NCI-H2029 (cell line): ENCODE results near the gene SFXN3.

ENCODE experiments used
- DNase-seq: peaks from one replicate; lab custom pipeline; 2025; lab: John Stamatoyannopoulos, UW

Gene SFXN3

DNA sequence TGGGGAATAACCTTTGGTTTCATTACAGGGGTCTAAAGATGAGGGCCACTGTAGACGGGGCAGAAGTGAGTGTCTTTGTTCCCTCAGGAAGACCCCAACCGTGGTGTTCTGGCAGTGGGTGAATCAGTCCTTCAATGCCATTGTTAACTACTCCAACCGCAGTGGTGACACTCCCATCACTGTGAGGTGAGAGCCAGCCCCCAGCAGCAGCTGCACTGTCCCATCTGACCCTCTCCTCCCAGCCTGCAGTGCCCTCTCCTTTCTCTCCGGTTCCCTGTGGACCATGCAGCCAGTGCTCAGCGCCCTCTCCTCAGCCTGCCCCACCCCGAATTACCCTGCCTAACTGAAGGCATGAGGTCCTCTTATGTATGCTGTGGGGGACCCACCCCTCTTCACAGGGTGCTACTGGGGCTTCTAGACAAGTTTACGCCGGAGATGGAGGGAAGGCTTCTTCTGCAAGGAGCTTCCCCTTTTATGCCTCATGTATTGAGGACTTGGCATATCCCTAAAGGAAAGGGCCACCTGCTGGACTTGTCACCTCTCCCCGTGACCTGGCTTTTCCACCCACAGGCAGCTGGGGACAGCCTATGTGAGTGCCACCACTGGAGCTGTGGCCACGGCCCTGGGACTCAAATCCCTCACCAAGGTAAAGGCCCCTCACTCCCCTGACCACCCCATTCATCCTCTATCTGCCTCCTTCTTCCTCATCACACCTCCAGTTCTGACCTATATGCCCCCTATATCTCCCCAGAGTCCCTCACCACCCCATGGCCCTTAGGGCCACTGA is 5.1 kb downstream of the SFXN3 start:
- no peak for DNase-seq

DNA sequence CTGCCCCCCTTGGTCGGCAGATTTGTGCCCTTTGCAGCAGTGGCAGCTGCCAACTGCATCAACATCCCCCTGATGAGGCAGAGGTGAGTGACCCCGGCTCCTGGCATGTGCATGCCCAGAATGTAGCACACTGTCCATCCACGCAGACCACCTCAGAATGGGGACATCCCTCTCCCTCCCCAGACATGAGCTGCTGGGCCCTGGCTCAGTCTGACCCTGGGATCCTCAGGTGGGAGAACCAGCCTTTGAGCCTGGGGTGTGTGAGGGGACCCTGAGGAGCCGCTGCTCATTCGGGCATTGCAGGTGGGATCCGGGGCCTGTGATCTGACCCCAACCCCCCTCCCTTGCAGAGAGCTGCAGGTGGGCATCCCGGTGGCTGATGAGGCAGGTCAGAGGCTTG is 5.7 kb downstream of the SFXN3 start:
- no peak for DNase-seq

DNA sequence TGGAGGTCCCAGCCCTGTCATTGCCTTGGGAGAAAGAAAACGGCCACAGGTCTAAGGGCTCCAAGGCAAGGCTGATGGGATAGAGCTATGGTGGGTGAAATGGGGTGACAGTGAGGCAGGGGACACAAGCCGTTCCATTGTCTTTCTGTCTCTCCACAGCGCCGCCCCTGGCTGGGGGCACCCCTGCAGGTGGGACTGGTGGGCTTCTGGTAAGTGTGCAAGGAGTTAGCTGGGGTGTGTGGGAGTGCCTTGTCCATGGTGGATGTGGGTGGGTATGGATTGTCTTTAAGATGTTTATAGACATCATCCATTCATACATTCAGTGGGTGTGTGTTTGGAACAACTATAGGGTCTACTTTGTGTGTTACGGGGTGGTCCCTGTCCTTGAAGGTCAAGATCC is 7.5 kb downstream of the SFXN3 start:
- DNase-seq, result no peak

DNA sequence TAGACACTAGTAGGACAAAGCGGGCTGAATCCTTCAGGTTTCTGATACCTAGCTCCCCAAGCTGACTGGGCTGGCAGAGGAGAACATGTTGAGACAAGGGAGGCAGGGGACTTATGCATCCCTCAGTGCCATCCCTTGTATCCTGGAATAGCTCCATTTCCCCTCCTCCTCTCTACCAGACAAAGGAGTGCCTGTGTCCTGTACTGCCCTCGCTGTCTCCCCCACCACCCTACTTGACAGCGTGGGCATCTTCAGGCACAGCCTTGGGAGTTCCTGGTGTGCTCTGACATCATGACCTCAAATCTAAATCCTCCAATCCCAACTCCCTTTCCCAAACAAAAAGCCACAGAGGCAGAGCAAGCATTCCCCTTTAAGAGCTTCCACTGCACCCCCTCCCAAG is 9.0 kb downstream of the SFXN3 start:
- DNase-seq, result no peak

DNA sequence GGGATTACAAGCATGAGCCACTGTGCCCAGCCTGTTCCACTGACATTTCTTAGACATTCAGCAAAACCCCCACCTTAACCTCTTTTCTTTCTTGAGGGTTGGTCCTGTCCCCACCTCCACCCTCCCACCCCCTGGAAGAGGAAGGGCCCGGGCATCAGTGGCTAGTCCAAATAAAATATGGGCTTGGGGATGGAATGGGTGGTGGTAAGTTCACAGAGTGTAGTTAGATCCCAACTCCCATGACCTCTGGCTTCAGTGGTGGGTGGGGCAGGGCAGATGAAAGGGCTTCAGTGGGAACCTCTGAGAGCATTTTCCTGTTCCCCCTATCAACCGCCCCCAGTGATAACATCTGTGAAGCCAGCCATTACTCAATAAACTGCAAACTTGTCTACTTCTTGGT is 9.8 kb downstream of the SFXN3 start:
- no peak for DNase-seq

DNA sequence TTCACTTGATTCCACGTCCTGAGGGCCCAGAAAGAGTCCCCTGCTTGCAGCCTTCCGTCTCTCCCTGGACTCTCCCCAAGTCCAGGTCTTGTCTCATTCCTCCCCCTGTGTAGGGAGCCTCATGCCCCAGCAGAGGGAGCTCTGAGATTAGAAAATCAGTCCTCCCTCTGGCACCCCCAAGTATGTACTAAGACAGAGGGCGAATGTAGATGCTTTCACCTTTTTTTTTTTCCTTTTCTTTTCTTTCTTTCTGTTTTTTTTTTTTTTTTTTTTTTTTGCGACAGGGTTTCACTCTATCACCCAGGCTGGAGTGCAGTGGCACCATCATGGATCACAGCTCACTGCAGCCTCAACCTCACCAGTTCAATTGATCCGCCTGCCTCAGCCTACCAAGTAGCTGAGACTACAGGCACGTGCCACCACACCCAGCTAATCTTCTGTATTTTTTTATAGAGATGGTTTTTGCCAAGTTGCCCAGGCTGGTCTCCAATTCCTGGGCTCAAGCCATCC is 10.3 kb downstream of the SFXN3 start:
- peak; percentile 52 for DNase-seq

DNA sequence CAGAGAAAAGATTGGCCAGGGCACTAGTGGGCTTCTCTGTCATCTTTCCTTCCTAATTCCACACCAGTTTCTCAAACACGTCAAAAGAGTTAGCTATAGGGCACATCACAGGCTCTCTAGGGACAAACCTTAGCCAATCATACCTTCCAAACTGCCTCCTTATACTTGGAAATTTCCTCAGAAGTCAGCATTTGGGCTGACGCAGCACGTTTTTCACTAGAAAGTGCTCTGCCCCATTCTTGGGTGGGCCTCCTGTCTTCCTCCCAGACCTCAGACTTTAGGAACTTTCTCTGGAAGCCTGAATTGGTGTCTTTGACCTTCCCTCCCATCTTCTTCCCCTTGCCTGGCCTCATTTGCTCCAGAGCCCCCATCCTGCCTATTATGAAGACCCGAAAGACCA is 11.1 kb downstream of the SFXN3 start:
- no peak for DNase-seq

DNA sequence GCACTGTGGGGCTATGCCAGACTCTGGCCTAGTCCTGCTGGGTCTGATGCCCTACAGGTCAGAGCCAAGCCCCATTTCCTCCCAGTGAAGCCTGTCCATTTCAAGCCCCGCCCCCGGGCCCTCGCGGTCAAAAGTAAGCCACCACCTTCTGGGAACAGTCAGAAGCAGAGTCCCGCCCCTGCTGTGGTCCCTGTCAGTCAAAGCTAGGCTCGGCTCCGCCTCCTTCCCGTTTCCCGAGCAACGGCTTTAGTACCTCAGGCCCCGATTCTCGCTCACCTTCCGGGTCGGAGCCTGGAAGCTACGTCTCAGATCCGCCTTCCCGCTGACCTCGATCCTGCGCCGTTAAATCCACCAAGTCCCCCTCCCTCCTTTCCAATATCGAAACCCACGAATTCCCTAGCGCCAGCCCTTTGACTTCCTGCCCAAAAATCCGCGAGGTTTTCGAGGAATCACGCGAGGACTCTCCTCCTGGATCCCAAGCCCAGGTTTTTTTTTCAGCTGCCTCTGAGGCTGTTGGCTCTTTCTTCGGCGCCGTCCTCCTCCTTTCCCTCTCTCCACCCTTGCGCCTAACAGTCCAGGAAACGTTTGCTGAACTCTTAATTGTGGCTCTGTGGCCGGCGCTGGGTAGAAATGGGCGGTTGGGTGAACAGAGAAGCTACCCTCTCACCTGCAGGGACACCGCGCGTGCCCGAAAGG is 11.8 kb downstream of the SFXN3 start:
- DNase-seq, result peak; percentile 88

DNA sequence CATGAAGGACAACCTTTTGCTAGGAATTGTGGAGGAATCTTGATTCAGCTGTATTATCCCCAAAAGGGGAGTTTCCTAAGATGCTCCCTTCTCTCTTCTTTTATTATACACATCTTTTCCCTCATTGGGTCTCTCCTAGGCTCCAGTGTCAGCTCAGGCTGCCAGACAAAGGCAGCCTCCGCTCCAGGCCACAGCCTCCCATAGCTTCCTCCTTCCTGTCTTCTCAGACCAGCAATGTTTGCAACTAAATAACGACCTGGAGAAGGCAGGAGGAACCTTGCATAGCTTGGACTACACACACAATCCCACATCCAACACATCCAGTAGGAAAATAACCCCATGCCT is 12.3 kb downstream of the SFXN3 start:
- no peak for DNase-seq

DNA sequence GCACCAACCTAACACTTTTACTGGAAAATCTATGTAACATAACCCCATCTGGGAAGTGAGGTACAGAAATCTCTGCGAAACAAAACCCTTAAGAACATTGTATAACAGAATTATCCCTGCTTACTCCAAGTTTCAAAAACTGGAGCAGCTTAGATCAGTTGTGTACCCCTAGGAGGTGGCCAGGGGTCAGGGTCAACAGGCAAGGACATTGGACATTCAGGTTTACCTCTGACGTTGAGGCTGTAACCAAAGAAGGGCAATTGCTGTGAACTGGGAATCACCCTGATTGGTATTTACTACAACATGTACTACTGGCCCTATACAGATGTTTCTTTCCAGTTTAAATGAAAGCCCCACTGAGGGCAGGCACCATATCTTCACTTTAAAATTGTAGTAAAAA is 13.1 kb downstream of the SFXN3 start:
- no peak for DNase-seq

DNA sequence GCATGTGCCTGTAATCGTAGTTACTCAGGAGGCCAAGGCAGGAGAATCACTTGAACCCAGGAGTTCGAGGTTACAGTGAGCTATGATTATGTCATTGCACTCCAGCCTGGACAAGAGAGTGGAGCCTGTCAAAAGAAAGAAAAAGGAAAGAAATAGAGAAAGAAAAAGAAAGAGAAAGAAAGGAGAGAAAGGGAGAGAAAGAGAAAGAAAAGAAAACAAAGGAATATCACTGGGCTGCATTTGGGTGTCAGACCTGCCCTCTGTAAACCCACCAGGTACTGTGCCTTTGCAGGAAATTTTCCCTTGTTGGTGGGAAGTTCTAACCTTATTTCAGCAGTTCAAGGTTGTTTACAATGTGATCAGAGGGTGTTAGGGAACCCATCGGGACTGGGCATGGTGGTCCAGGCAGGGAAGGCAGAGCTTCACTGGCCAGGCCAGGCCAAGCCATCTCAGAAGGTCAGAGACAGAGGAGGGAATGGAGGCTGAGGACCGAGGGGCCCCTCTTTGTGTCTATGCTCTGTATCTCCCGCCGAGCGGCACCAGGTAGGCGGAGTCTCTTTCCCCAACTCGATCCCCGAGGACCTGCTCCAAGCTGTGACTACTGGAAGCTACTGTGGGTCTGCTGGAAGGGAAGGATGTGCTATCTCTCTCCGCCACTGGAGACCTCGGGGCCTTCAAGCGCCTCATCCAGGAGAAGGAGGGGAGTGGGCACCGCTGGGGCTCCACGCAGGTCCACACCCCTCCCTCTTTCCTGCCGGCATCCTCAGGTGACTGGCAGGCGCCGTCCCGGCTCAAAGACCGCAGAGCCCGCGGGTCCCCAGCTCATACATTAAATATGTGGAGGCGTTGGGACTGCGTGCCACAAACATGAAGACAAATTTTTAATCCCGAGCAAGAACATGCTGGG is 15.6 kb downstream of the SFXN3 start:
- DNase-seq, result no peak

DNA sequence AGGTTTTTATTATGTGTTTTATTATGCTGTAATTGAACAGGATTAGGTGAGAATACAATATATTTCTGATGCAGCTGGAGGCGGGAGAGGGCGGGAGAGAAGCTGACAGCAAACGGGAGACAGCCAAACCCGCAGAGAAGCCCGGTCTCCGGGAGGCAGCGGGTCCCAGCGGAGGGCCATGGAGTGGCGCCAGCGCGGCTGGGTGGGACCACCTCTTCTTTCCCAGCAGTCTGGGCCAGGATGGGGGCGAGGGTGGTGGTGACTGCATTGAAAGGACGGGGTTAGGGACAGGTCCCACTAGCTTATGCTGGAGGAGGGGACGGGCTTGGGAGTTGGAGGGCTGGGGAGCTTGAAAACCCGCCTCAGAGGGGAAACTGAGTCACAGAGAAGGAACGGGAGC is 16.2 kb downstream of the SFXN3 start:
- no peak for DNase-seq

DNA sequence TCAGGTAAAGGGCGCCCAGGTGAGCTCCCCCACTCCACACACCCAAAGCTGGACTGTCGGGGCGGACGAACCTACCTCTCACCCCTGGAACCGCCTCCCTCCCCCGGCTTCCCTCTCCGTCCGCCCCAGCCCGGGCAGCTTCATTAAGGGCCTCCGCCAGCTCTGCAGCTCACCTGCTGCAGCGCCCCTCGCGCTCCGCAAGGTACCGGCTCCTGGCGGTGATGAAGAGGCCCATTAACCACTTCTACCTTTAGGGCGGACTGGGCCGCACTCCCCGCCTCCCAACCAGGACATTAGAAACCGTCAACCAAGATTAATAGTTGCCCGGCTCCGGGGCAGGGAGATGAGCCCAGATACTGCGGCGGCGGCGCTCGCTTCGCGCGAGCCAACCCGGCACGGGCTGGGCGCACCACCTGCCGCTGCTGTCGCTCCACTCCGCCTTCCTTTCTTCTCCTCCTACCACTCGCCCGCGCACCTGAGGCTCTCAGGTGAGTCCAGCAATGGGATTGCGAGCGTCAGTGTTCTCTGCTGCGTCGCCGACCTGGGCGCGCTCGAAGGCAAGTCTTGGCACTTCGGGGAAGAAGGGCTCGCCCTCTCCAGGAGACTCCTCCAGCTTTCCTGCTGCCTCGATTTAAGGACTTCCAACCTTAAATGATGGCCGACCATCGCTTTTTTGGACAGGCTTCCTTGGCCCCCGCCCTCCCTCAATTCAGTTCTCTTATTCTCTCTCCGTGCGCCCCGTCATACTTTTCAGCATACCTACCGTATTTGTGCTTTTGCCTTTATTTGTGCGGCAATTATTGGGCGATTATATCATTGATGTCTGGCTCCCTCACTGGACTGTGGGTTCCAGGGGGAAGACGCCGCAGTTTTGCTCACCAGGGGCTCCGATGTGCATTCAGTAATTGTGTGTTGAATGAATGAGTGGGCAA is 17.2 kb downstream of the SFXN3 start:
- peak; percentile 59 for DNase-seq

DNA sequence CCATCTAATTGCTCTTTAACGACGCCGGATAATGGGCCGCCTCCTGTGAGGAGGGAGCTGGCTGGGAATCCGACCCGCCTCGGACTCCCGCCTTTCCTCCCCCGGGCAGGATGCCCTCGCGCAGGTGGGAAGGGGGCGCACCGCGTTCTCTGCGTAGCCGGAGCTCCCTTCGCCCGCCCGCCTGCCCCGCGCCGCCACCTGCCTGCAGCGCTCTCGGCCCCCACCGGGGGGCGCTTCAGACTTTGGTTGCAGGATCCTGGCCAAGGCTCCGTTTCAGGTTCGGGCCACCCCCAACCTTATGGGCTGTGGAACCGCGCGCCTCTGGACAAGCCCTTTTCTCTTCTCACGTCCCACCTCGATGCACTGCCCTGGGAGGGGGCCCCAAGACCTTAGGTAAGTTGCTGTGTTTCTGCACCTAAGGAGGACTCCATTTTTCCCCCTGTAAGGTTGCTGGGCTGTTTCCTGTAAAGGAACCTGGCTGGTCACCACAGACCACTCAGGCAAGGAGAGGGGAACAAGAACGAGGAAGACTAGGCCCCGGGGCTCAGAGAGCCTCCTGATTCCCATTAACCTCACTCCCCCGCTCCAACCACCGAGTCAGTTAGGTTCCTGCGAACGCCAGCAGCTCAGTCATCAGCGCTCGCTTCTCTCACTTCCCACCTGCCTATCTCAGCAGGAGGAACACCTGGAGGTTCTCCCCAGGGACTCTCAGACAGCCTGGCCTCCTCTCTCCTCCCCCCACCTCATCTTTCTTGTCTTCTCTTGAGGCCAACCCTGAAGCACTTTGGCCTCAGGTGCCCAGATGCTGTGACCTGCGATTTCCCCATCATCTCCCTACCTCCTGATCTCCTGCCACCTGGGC is 19.4 kb downstream of the SFXN3 start:
- DNase-seq, result no peak

DNA sequence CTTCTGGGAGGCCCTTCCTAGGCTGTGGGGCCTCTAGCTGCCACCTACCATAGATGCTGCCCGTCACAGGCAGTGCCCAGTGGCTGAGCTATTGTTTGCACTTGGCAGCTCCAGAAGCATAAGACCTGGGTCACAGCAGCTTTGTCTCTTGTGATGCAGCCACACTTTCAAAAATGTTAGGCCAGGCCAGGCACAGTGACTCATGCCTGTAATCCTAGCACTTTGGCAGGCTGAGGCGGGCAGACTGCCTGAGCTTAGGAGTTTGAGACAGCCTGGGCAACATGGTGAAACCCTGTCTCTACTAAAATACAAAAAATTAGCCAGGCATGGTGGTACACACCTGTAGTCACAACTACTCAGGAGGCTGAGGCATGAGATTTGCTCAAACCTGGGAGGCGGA is 21.3 kb downstream of the SFXN3 start:
- DNase-seq, result no peak

DNA sequence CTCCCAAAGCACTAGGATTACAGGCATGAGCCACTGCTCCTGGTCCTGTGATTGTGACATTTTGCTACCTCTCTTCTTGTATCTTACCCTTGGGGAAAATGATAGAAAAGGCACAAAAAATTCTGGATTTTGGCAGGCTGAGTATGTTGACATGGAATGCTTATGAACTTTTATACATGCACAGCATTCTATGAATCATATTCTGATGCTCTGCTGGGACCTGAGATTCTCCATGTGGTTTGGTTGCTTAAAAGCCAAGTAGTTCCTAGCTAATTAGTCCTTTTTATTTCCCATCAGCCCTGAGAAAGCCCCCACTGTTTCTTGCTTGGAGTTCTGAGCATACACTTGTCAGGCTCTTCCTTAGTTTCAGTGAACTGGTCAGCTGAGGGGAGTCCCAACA is 22.5 kb downstream of the SFXN3 start:
- DNase-seq, result no peak

DNA sequence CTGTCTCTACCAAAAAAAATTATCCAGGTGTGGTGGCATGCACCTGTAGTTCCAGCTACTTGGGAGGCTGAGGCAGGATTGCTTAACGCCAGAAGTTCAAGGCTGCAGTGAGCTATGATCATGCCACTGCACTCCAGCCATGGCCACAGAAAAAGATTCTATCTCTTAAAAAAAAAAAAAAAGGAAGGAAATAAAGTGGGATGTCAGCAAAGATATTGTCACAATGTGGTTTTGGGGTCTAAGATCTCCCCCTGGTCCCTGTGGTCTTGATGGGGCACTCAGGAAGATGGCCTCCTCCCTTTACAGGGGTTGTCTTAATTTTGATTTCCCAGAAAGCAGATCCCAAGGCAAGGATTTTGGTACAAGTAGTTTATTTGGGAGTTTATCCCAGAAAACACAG is 23.3 kb downstream of the SFXN3 start:
- DNase-seq, result no peak

DNA sequence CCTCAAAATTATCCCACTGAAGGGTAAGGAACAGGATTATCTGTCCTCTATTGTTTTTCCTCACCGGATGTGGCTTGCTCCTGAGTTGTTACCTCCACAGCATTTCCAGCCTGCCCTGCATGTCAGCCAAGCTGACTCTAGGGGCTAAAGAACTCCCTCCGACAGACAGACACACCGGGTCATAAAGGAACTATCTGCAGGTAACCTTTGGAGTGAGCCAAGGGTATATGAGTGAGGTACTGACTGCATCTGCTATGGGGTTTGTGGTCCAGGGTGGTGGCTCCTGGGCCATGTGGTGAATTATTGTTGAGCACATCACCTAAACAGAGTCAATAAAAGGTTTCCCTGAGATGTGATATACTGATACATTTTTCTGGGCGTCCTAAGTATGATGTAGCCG is 23.8 kb downstream of the SFXN3 start:
- DNase-seq, result no peak

DNA sequence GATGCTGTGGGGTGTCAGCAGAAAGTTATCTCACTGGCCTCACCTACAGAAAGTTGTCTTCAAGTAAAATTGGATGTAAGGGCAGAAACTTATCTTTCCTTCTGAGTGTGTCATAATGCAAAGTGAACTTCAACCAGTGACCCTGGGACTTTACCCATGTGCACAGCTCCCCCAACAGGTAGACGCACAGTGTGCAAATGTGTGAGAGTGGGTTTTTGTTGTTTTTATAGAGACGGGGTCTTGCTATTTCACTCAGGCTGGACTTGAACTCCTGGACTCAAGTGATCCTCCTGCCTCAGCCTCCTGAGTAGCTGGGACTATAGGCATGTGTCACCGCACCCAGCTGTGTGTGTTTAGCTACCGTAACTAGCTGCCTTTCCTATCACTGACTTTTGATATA is 24.4 kb downstream of the SFXN3 start:
- no peak for DNase-seq

DNA sequence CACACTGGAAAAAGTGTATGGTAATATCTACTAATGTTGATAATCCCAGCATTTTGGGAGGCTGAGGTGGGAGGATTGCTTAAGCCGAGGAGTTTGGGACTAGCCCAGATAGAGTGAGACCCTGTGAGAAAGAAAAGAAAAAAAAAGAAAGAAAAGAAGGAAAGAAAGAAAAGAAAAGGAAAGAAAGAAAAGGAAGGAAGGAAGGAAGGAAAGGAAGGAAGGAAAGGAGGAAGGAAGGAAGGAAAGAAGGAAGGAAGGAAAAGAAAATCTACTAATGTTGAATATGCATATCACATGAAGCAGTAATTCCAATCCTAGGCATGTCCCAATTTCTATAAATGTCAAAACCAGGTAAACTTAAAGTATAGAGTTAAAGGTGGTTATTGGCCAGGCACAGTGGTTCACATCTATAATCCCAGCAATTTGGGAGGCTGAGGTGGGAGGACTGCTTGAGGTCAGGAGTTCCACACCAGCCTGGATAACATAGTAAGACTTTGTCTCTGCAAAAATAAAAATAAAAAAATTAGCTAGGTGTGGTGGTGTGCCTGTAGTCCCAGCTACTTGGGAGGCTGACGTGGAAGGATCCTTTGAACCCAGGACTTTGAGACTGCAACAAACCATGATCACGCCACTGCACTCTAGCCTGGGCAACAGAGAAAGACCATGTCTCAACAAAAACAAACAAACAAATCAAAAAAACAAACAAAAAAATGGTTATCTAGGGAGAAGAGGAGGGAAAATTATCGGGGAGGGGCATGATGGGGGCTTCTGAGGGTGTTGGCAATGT is 25.5 kb downstream of the SFXN3 start:
- DNase-seq, result no peak
